Gastrocnemius medialis (tissue), 4 donors: Measurements from ENCODE around the gene NPFF. TPM values are rescaled to one million over a fixed set of nuclear protein-coding genes. Genes with fewer than 3 reads are reported as not detected.
A peak's percentile ranks its signal among the peaks of the same experiment; 100 is the strongest.
"Not testable (repeated sequence)": the region's sequence is repeated elsewhere in the genome, so short reads cannot be mapped to it uniquely, and the experiment has no call there.

Experiments
- ATAC-seq, 2 donors: fragments of 150-250 bp; one replicate each; pipeline ENCODE4 v1.9.1; 2016
- DNase-seq, 2 donors: peaks; one replicate each; pipeline ENCODE4 v3.0.0-alpha.2; 2019
- H3K27ac ChIP-seq, 4 donors: fragments of 200-600 bp; sonication (generic); 1 replicate in 1 of 4; 2 replicates in 3 of 4; pipeline ENCODE4 v1.5.1; 2016 to 2018; ENCODE audit warnings: mild to moderate bottlenecking in 2 of 4, moderate library complexity in 1 of 4
- H3K27me3 ChIP-seq, 3 donors: fragments of 200-600 bp; sonication (generic) in 2 of 3; 1 replicate in 1 of 3; 2 replicates in 2 of 3; pipeline versions ENCODE4 v1.5.1 to v1.6.0; 2016 to 2019; ENCODE audit warnings: mild to moderate bottlenecking in 1 of 3, moderate library complexity in 1 of 3
- H3K36me3 ChIP-seq, 2 donors: fragments of 200-600 bp; sonication (generic) in 1 of 2; one replicate each; pipeline ENCODE4 v1.5.1; 2017 to 2018
- H3K4me1 ChIP-seq, 2 donors: fragments of 200-600 bp; sonication (generic) in 1 of 2; one replicate each; pipeline ENCODE4 v1.5.1; 2016 to 2017; ENCODE audit warnings: mild to moderate bottlenecking in 2 of 2
- H3K4me3 ChIP-seq, 4 donors: fragments of 200-600 bp; sonication (generic) in 3 of 4; 1 replicate in 1 of 4; 2 replicates in 3 of 4; pipeline ENCODE4 v1.5.1; 2016 to 2019; ENCODE audit warnings: mild to moderate bottlenecking in 2 of 4
- H3K9me3 ChIP-seq, 3 donors: fragments of 200-600 bp; sonication (generic) in 2 of 3; 1 replicate in 1 of 3; 2 replicates in 2 of 3; pipeline ENCODE4 v1.5.1; 2016 to 2019
- POLR2A ChIP-seq, 2 donors: fragments of 450-650 bp; IDR thresholded peaks; one replicate each; pipeline ENCODE4 v1.6.1; 2017; ENCODE audit warnings: antibody characterized with exemption in 2 of 2, mild to moderate bottlenecking in 2 of 2, moderate library complexity in 2 of 2
- in situ Hi-C, 4 donors: fragments of 200-750 bp; cut with MboI; loops; one replicate each; pipeline versions ENCODE4 v1.15.0 to v1.8.0; 2017; ENCODE audit warnings: low sequenced_read_pairs in 4 of 4
- intact Hi-C: fragments of 100-400 bp; cut with DNase I; formaldehyde crosslinking; loops from one replicate; pipeline ENCODE4 v1.15.1; 2023; ENCODE audit warnings: low total_unique reads
- total RNA-seq, 4 donors: library from RNA; depleted of rRNA; stranded (reverse); fragments of >200 nt; gene quantifications; one replicate each; pipeline versions ENCODE4 v1.1.0 to v1.2.3, GENCODE V29; 2016
- TF ChIP-seq, protein P1 (sequence below), 5 experiments: fragments of 450-650 bp in 3 of 5; fragments of 200-600 bp in 2 of 5; sonication (generic) in 2 of 5; IDR thresholded peaks in 4 of 5; conservative IDR thresholded peaks in 1 of 5; 1 replicate in 4 of 5; 2 replicates in 1 of 5; pipeline ENCODE4 v1.5.1; 2016 to 2019; ENCODE audit warnings: antibody characterized with exemption in 5 of 5, mild to moderate bottlenecking in 3 of 5, moderate library complexity in 3 of 5

The NPFF gene, protein sequence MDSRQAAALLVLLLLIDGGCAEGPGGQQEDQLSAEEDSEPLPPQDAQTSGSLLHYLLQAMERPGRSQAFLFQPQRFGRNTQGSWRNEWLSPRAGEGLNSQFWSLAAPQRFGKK
- not detected for total RNA-seq

DNA sequence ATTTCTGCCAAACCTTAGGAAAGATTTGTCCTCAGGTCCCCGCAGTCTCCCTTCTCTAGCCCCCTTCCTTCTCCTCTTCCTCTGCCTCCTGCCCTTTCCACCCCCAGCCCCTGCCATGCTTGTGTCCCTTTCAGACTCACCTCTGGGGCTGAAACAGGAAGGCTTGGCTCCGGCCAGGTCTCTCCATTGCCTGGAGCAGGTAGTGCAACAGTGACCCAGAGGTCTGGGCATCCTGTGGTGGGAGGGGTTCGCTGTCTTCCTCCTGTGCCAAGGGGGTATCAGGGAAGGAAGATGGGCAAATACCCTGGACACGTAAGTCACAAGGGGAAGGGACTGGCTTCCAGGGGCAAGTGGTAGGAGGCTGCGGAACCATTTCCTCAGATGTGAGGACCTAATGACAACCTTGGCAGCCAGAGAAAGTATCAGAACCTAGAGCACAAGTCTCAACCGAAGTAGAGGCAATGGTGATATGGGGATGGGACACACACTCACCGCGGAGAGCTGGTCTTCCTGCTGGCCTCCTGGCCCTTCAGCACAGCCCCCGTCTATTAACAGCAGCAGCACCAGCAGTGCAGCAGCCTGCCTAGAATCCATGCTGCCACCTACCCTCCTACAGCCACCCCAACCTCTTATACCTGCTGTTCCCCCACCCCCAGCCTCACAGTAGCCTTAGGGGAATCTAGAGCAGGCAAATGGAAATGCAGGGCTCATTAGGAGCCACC, at the start of gene NPFF:
Gene NPFF, minus strand, starts transcription at position 604 of the 722 bp plus-strand sequence. Its CDS starts 10 bp downstream, at position 594.
- Histone ChIP-seq H3K9me3 (no peaks in the 10 kb centered on the region), H3K27me3 (no peaks in the 10 kb centered on the region), H3K4me1 (peaks cover 6 to 15% of the 10 kb centered on the region in 2 donors), H3K4me3 (no peak within 1 kb of the TSS), H3K36me3 (peaks cover 0 to 36% of the 10 kb centered on the region in 2 donors), H3K27ac (peak within 1 kb of the TSS in 2 of 4 donors; percentile 70 to 75)
- intact Hi-C loops (no loop called here), in situ Hi-C loops (loop anchor here in 2 of 4 donors (10.0 kb wide), 2 partner anchors 62 to 182 kb away; partner anchors contain the start of genes AAAS (in 1 of the 2) and PRR13 (in 1 of the 2))
- no peak for DNase-seq
- no peak for ATAC-seq
- TF ChIP-seq POLR2A (IDR thresholded peaks at IDR 0.05): no peak
- TF ChIP-seq, protein P1, sequence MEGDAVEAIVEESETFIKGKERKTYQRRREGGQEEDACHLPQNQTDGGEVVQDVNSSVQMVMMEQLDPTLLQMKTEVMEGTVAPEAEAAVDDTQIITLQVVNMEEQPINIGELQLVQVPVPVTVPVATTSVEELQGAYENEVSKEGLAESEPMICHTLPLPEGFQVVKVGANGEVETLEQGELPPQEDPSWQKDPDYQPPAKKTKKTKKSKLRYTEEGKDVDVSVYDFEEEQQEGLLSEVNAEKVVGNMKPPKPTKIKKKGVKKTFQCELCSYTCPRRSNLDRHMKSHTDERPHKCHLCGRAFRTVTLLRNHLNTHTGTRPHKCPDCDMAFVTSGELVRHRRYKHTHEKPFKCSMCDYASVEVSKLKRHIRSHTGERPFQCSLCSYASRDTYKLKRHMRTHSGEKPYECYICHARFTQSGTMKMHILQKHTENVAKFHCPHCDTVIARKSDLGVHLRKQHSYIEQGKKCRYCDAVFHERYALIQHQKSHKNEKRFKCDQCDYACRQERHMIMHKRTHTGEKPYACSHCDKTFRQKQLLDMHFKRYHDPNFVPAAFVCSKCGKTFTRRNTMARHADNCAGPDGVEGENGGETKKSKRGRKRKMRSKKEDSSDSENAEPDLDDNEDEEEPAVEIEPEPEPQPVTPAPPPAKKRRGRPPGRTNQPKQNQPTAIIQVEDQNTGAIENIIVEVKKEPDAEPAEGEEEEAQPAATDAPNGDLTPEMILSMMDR (IDR thresholded peaks at IDR 0.05 in 4 of 5, conservative IDR thresholded peaks at IDR 0.05 in 1 of 5): no peak

DNA sequence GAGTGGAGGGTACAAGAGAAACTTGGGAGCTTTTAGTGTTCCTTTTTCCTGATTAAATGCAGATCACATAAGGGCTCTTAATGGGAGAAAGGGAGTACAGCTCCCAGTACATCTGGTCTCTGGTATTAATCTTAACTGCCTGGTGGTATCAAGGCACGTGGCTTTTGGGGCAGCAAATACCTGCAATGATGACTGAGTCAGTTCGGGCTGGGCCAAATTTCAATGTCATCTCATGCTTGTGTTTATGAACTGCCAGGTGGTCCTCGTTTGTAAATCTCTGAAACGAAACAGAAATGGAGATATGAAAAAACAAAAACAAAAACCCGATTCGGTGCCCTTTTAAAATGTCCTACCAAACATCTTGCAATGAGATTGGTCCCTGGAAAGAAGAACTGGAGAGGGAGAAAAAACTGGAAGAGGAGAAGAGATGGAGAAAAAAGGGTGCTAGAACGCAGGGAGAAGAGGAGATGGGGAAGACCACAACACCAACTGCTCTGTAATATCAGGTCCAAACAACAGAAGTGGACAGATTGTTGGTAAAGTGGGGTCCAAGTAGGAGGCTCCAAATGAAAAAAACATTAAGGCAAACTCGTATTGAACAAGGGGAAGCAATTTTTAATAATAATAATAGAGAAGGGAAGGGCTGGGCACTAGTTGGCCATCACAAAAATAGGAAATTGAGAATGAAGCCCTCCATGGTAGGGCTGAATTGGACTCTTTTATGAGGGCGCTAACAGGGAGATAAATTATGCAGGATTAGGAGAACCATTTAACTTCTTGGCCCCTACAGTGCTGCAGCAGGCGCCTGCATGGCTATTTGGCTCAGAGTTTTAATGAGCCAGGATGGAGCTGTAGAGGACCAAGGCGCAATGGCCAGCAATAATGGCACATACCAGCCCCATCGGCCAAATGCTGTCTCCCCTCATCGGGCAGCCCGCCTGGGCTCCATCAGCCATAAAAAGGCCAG, 45.4 kb upstream of the NPFF start:
- ATAC-seq (no peak), DNase-seq (no peak)
- in situ Hi-C loops: no loop called here
- Histone ChIP-seq H3K27ac (no peak overlapping the region), H3K27me3 (no peaks in the 10 kb centered on the region), H3K4me3 (no peak overlapping the region), H3K9me3 (no peaks in the 10 kb centered on the region), H3K4me1 (peaks cover 7% of the 10 kb centered on the region in 2 donors), H3K36me3 (peaks cover 0 to 33% of the 10 kb centered on the region in 2 donors)
- TF ChIP-seq, protein P1 (IDR thresholded peaks at IDR 0.05 in 4 of 5, conservative IDR thresholded peaks at IDR 0.05 in 1 of 5): no peak
- no peak for TF ChIP-seq POLR2A (IDR thresholded peaks at IDR 0.05)
- intact Hi-C loops: no loop called here

DNA sequence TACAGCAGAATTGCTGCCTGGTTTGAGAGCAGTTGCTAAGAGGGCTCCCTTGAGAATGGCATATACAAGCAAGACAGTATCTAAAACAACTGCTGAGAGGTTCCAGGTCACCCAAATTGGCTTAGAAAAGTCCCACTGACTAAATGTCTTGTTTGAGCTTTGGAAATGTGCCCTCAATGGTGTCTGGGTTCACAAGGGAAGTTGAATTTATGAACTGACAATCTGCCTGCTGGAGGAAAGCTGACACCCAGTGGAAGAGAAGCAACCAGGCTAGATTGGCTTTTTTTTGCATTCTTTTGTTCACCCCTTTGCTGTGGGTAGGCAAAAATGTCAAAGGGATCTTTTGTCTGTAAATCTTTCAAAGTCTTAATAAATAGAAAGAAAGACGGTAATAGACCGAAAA, 44.6 kb upstream of the NPFF start:
- in situ Hi-C loops (no loop called here), intact Hi-C loops (no loop called here)
- Histone ChIP-seq H3K27ac (no peak overlapping the region), H3K4me1 (peaks cover 7% of the 10 kb centered on the region in 2 donors), H3K36me3 (peaks cover 0 to 36% of the 10 kb centered on the region in 2 donors), H3K4me3 (no peak overlapping the region), H3K27me3 (no peaks in the 10 kb centered on the region), H3K9me3 (no peaks in the 10 kb centered on the region)
- DNase-seq (no peak), ATAC-seq (no peak)
- TF ChIP-seq POLR2A (IDR thresholded peaks at IDR 0.05): no peak
- TF ChIP-seq, protein P1 (IDR thresholded peaks at IDR 0.05 in 4 of 5, conservative IDR thresholded peaks at IDR 0.05 in 1 of 5): no peak

DNA sequence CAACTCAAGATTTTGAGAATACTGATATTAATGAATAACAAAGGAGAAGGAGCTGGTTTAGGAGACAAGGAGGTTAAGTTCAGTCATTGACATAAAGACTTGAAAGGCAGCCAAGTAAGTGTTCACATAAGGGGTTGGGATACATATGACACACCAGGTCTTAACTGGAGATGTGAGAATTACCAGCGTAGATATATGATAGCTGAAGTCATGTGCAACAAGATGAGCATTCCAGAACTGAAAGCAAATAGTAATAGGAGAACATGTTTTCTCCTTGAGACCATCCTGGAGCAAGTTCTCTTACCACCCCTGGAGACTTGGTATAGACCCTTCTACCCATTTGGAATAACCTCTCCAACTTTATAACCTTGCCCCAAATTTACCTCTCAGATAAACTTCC, 43.3 kb upstream of the NPFF start:
- intact Hi-C loops: no loop called here
- Histone ChIP-seq H3K4me1 (peaks cover 7% of the 10 kb centered on the region in 2 donors), H3K36me3 (peaks cover 0 to 36% of the 10 kb centered on the region in 2 donors), H3K27me3 (no peaks in the 10 kb centered on the region), H3K4me3 (no peak overlapping the region), H3K9me3 (no peaks in the 10 kb centered on the region), H3K27ac (no peak overlapping the region)
- TF ChIP-seq, protein P1 (IDR thresholded peaks at IDR 0.05 in 4 of 5, conservative IDR thresholded peaks at IDR 0.05 in 1 of 5): no peak
- TF ChIP-seq POLR2A (IDR thresholded peaks at IDR 0.05): no peak
- ATAC-seq: no peak
- in situ Hi-C loops: no loop called here
- no peak for DNase-seq

DNA sequence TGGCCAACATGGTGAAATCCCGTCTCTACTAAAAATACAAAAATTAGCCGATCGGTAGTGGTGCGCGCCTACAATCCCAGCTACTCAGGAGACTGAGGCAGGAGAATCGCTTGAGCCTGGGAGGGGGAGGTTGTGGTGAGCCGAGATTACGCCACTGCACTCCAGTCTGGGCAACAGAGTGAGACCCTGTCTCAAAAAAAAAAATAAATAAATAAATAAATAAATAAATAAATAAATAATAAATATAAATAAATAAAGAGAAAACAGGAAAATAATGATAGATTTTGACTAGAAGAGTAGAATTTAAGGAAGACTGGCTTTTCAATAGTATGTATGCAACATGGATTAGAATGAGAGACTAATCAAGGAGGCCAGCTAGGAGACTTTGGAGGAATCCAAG, 42.8 kb upstream of the NPFF start:
- H3K4me1 ChIP-seq, H3K27me3 ChIP-seq, H3K4me3 ChIP-seq, intact Hi-C loops, ATAC-seq, H3K9me3 ChIP-seq, DNase-seq, H3K27ac ChIP-seq, in situ Hi-C loops: not testable (repeated sequence)
- peaks cover 0 to 38% of the 10 kb centered on the region in 2 donors for H3K36me3 ChIP-seq

DNA sequence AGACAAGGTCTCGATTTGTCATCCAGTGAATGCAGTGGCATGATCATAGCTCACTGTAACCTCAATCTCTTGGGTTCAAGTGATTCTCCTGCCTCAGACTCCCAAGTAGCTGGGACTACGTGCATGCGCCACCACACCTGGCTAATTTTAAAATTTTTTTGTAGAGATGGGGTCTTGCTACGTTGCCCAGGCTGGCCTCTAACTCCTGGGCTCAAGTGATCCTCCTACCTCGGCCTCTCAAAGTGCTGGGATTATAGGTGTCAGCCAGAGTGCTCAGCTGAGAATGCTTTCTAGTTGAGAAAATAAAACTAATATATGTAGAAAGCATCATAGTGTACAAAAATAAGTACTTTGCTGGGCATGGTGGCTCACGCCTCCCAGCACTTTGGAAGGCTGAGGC, 41.1 kb upstream of the NPFF start:
- in situ Hi-C loops: loop anchor here in 2 of 4 donors (10.0 kb wide), 2 partner anchors 76 to 126 kb away; partner anchors contain the start of genes ATF7 (in 1 of the 2) and ATP5MC2 (in 1 of the 2)
- intact Hi-C loops, ATAC-seq, H3K27me3 ChIP-seq, H3K27ac ChIP-seq, H3K9me3 ChIP-seq, DNase-seq, H3K4me3 ChIP-seq: not testable (repeated sequence)
- Histone ChIP-seq H3K4me1 (peaks cover 7 to 16% of the 10 kb centered on the region in 2 donors), H3K36me3 (peaks cover 0 to 39% of the 10 kb centered on the region in 2 donors)
